GM18873 (cell line): ENCODE data around the gene SEMA3F.

ENCODE experiments used
- ATAC-seq: cut with Tn5 transposase; IDR thresholded peaks from one replicate; pipeline ENCODE4 v1.9.1; 2021; ENCODE audit warnings: mild to moderate bottlenecking, moderate library complexity, moderate number of reproducible peaks; ENCODE audit not compliant: unreplicated experiment, low FRiP score

SEMA3F gene

DNA sequence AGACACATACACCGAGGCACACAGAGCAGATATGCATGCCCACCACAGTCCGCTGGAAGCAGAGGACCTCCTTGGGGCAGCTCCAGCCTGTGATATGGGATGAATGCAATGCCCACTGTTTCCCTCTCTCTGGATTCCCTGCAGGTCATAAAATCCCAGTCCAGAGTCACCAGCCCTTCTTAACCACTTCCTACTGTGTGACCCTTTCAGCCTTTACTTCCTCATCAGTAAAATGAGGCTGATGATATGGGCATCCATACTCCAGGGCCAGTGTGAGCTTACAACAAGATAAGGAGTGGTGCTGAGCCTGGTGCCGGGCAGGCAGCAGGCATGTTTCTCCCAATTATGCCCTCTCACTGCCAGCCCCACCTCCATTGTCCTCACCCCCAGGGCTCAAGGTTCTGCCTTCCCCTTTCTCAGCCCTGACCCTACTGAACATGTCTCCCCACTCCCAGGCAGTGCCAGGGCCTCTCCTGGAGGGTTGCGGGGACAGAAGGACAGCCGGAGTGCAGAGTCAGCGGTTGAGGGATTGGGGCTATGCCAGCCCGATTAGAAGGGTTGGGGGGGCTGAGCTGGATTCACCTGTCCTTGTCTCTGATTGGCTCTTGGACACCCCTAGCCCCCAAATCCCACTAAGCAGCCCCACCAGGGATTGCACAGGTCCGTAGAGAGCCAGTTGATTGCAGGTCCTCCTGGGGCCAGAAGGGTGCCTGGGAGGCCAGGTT is 36.0 kb downstream of the SEMA3F start, which contains the start of gene GNAT1:
GNAT1 (plus strand) TSS at position 675 of the 725 bp plus-strand sequence. CDS start 116 bp downstream, outside the sequence.
- ATAC-seq = no peak

- ATAC-seq = no peak
Observed at GRCh38 chr3:50192124-50192523, 37.0 kb downstream of the SEMA3F start.

DNA sequence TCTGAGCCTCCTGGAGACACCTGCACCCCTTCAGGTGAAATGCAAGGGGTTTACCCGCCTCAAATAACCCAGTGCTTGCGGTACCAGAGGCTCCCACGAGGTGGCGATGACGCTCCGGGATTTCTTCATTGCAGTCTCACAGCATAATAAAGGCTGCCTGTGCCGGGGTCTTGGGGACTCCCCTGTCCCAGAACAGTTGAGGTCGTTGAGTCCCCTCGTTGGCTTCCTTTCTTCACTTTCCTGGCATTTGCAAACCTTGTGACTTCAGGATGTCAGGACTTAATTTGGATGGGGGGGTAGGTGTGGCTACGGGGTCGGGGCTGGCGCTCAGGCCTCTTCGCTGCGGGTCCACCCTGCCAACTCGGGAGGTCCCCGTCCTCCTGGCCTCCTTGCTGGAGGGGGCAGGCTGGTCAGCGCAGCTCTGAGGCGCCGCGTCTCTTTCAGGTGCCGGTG is 37.6 kb downstream of the SEMA3F start:
- ATAC-seq = no peak

GRCh38 chr3:50193286-50193685 is 38.2 kb downstream of the SEMA3F start:
- ATAC-seq = no peak

DNA sequence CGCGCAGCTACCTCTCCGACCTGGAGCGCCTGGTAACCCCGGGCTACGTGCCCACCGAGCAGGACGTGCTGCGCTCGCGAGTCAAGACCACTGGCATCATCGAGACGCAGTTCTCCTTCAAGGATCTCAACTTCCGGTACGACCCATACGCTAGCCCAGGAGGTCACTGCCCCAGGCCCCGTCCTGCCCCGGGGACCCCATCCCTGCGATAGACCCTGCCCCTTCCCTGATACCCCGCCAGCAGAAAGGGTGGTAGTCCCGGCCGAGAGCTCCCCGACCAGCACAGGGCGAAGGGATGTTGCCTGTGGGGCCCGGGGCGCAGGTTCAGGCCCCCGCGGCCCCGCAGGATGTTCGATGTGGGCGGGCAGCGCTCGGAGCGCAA is 38.6 kb downstream of the SEMA3F start:
- no peak for ATAC-seq

DNA sequence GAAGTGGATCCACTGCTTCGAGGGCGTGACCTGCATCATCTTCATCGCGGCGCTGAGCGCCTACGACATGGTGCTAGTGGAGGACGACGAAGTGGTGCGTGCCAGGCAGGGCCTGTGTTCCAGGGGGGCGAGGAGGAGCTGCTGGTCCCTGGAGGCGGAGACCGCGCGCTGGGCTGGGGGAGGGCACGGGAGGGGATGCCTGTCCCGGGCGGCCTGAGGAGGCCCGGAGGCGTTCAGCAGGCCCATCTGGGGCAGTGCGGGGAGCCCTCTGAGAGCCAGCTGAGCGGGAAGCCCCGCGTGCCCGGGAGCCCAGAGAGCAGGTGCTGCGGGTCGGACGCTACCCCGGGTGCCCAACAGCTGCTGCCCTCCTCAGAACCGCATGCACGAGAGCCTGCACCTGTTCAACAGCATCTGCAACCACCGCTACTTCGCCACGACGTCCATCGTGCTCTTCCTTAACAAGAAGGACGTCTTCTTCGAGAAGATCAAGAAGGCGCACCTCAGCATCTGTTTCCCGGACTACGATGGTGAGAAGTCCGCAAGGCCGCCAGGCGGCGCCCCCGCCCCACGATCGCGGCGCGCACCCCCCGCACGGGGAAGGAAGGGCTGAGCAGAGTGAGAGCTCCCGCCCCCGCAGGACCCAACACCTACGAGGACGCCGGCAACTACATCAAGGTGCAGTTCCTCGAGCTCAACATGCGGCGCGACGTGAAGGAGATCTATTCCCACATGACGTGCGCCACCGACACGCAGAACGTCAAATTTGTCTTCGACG is 39.2 kb downstream of the SEMA3F start:
- no peak for ATAC-seq

DNA sequence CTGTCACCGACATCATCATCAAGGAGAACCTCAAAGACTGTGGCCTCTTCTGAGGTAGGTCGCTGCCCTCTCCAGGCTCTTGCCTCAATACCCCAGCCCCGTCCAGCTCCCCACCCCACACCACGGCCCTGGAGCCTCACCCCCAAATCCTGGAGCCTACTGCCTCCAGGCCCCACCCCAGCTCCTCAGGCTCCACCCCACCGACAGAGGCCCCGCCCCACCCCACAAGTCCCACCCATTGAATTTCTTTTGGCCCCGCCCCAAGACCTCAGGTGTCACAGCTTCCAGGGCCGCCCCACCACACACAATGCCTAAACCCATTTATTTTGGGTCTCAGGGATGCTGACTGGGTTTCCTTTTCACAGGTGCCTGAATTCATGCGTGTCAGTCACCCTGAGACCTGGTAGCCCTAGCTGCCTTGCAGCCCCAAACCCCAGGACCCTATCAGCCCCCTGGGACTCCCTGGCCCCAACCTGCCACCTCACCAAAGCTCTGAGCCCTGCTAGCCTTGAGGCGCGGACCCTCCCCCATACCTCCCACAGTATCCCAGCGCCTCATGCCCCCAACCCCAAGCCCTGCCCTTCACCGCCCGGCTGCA is 39.9 kb downstream of the SEMA3F start:
- ATAC-seq = no peak

DNA sequence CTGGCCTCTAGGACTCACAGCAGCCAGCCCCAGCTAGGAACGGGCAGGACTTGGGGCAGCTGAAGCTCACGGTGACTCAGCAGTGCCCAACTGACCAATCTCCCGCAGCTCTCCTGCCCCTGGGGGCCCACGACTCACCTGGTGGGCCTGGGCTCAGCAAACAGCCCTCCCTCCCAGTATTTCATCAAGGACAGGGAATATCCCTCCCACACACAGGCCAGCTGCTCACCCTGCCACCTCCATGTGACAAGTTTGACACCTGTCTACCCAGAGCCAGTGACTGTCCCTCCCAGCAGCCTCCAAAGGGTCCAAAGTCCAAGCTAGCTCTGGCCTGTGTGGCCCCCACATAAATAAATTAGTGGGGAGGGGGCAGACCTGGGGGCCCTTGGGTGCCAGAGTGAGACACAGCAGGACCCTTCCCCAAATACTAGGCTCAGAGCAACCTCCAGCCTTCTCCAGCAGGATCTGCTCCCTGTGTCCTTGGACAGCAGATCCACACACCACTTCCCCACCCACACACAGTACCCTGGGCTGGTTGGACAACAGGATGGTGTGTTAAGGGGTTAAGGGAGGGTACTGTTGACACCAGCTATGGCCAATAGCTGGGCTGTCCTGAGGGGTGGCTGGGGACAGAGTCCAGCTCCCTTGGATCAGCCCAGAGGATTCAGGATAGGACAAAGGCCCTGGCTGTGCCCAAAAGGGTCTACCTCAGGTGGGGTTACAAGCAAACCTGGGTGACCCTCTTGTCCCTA is 40.6 kb downstream of the SEMA3F start:
- no peak for ATAC-seq

- ATAC-seq = no peak
Observed at GRCh38 chr3:50196253-50196801, 41.2 kb downstream of the SEMA3F start.

GRCh38 chr3:50201573-50202315 is 46.6 kb downstream of the SEMA3F start:
- no peak for ATAC-seq

DNA sequence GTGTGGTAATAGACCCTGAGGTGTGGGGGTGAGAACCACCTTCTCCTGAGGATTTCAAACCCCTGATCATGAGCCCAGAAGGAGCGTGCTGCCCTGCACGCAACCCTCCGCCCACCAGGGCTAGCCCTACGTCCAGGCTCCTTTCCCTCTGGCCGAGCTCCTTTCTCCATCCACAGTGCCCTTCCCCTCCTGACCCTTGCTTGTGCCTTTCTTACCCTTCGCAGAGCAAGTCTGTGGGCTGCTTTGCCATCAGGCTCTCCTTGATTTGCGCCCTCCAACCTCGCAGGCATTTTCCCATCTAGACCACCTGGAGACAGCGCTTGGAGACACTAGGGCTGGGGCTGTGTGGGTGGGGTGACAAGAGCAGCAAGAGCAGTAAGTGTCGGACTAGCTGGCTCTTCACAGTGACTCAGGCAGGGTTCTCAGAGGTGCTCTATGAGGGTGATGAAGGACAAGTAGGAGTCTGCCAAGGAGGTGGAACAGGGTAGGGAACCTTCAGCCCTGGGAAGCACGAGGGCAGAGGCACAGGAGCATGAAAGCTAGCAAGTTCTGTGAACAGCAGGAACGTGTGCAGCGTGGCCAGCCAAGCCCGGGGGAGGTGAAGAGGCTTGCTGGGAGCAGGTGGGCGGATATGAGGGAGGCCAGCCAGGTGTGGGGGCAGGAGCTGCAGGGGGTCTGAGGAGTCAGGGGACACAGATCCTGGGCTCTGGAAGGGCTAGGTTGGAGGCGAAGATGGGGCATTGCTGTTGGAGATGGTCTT is 47.4 kb downstream of the SEMA3F start:
- no peak for ATAC-seq

GRCh38 chr3:50203113-50203808 is 48.1 kb downstream of the SEMA3F start:
- ATAC-seq = no peak

- no peak for ATAC-seq
Observed at GRCh38 chr3:50203809-50204803, 49.0 kb downstream of the SEMA3F start.

DNA sequence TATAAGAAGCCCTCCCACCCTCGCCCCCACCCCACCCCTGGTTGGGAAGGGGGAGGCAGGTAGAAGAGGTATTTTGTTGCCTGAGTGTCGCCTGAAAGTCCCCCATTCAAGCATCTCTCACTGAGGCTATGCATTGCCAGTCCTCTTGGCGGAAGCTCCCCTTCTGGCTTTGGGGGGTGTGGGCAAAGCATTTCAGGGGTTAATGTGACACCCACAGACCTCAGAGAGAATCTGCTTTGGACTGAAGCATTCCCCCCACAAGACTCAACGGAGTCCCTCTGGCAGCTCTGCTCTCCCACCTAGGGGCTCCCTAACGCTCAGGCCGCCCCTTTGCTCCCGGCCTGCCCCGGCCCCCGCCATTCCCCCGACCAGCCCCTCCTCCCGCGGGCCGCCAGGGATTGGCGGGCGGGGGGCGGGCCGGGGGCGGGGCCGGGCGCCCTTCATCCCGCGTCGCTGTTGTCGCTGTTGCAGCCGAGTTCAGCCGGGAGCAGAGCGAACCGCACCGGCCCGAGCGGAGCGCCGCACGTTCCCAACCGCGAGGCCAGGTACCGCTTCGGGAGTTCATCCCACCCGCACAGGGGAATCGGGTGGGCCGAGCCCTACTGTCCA is 49.8 kb downstream of the SEMA3F start, which contains the start of gene SLC38A3:
SLC38A3 (plus strand) TSS at position 468 of the 609 bp plus-strand sequence. CDS start 8,929 bp downstream, outside the sequence.
- ATAC-seq = no peak

- ATAC-seq = no peak
Observed at GRCh38 chr3:50205413-50206276, 50.5 kb downstream of the SEMA3F start.
